HepG2 (cell line): ENCODE measurements around the gene SLC43A1.

Experiments
- CTCF ChIP-seq: sonication (generic); formaldehyde crosslinking; IDR thresholded peaks from 2 replicates; pipeline ENCODE4 v1.5.0; 2020; ENCODE audit warnings: mild to moderate bottlenecking, missing genetic modification reagents, moderate library complexity
- HDAC6 ChIP-seq: fragments of 200-600 bp; sonication (generic); IDR thresholded peaks from 2 replicates; pipeline ENCODE4 v1.7.0; 2017; ENCODE audit warnings: mild to moderate bottlenecking, antibody characterized with exemption, low read length, low read depth
- MAZ ChIP-seq, 2 experiments: sonication (generic) in 1 of 2; formaldehyde crosslinking in 1 of 2; IDR thresholded peaks; 2 replicates each; pipeline versions ENCODE4 v1.5.0 to v1.6.1; 2012 to 2020; ENCODE audit warnings: low read depth in 2 of 2, mild to moderate bottlenecking in 2 of 2, borderline replicate concordance in 1 of 2, improper control_type of control experiment in 1 of 2, low read length in 1 of 2, missing genetic modification reagents in 1 of 2, moderate library complexity in 1 of 2
- MTA3 ChIP-seq: sonication (generic); formaldehyde crosslinking; IDR thresholded peaks from 2 replicates; pipeline ENCODE4 v1.4.0; 2020; ENCODE audit warnings: missing genetic modification reagents
- POLR2AphosphoS5 ChIP-seq: IDR thresholded peaks from 2 replicates; pipeline ENCODE4 v1.6.1; 2012; ENCODE audit warnings: low read depth, low read length
- ZNF337 ChIP-seq: sonication (generic); formaldehyde crosslinking; IDR thresholded peaks from 2 replicates; pipeline ENCODE4 v1.5.1; 2020; ENCODE audit warnings: missing genetic modification reagents, low read depth, mild to moderate bottlenecking, borderline replicate concordance
- TF ChIP-seq, protein P1 (sequence below): sonication (generic); formaldehyde crosslinking; IDR thresholded peaks from 2 replicates; pipeline ENCODE4 v1.4.0; 2020; ENCODE audit warnings: mild to moderate bottlenecking, missing genetic modification reagents
- TF ChIP-seq, protein P2 (sequence below): sonication (generic); formaldehyde crosslinking; IDR thresholded peaks from 2 replicates; pipeline ENCODE4 v1.5.0; 2020; ENCODE audit warnings: mild to moderate bottlenecking, missing genetic modification reagents, borderline replicate concordance

- no peak for TF ChIP-seq HDAC6
- TF ChIP-seq MTA3 (CRISPR knock-in tag), result no peak
- TF ChIP-seq, protein P1, sequence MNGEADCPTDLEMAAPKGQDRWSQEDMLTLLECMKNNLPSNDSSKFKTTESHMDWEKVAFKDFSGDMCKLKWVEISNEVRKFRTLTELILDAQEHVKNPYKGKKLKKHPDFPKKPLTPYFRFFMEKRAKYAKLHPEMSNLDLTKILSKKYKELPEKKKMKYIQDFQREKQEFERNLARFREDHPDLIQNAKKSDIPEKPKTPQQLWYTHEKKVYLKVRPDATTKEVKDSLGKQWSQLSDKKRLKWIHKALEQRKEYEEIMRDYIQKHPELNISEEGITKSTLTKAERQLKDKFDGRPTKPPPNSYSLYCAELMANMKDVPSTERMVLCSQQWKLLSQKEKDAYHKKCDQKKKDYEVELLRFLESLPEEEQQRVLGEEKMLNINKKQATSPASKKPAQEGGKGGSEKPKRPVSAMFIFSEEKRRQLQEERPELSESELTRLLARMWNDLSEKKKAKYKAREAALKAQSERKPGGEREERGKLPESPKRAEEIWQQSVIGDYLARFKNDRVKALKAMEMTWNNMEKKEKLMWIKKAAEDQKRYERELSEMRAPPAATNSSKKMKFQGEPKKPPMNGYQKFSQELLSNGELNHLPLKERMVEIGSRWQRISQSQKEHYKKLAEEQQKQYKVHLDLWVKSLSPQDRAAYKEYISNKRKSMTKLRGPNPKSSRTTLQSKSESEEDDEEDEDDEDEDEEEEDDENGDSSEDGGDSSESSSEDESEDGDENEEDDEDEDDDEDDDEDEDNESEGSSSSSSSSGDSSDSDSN (CRISPR knock-in tag), result no peak
- TF ChIP-seq, protein P2, sequence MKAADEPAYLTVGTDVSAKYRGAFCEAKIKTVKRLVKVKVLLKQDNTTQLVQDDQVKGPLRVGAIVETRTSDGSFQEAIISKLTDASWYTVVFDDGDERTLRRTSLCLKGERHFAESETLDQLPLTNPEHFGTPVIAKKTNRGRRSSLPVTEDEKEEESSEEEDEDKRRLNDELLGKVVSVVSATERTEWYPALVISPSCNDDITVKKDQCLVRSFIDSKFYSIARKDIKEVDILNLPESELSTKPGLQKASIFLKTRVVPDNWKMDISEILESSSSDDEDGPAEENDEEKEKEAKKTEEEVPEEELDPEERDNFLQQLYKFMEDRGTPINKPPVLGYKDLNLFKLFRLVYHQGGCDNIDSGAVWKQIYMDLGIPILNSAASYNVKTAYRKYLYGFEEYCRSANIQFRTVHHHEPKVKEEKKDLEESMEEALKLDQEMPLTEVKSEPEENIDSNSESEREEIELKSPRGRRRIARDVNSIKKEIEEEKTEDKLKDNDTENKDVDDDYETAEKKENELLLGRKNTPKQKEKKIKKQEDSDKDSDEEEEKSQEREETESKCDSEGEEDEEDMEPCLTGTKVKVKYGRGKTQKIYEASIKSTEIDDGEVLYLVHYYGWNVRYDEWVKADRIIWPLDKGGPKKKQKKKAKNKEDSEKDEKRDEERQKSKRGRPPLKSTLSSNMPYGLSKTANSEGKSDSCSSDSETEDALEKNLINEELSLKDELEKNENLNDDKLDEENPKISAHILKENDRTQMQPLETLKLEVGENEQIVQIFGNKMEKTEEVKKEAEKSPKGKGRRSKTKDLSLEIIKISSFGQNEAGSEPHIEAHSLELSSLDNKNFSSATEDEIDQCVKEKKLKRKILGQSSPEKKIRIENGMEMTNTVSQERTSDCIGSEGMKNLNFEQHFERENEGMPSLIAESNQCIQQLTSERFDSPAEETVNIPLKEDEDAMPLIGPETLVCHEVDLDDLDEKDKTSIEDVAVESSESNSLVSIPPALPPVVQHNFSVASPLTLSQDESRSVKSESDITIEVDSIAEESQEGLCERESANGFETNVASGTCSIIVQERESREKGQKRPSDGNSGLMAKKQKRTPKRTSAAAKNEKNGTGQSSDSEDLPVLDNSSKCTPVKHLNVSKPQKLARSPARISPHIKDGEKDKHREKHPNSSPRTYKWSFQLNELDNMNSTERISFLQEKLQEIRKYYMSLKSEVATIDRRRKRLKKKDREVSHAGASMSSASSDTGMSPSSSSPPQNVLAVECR (CRISPR knock-in tag), result no peak
- TF ChIP-seq MAZ (IDR thresholded peaks at IDR 0.05; ENCODE audit: borderline replicate concordance, low read depth, low read length), result peak; percentile 19; the same call in 1 of the 2 replicates
- TF ChIP-seq MAZ (CRISPR knock-in tag; IDR thresholded peaks at IDR 0.05; ENCODE audit: low read depth), result no peak
- no peak for TF ChIP-seq ZNF337
- TF ChIP-seq POLR2AphosphoS5, result peak; percentile 52; the same call in 1 of the 2 replicates
- TF ChIP-seq CTCF (CRISPR knock-in tag), result peak; percentile 43
These were observed 55.3 kb downstream of the SLC43A1 start, which contains the start of gene RTN4RL2 for GRCh38 chr11:57460022-57460757.
